IPS-15b (cell line): Measurements from ENCODE around the gene TMC7.
"Not testable (repeated sequence)": the region's sequence is repeated elsewhere in the genome, so short reads cannot be mapped to it uniquely, and the experiment has no call there.

Experiments used
- H3K27me3 ChIP-seq: one replicate; pipeline ENCODE4 v1.6.1; 2013; ENCODE audit warnings: low read length; ENCODE audit not compliant: control insufficient read depth, insufficient read depth
- H3K36me3 ChIP-seq: one replicate; pipeline ENCODE4 v1.6.1; 2013; ENCODE audit warnings: low read length; ENCODE audit not compliant: control insufficient read depth, insufficient read depth
- H3K4me1 ChIP-seq: one replicate; pipeline ENCODE4 v1.6.1; 2013; ENCODE audit warnings: mild to moderate bottlenecking, low read length; ENCODE audit not compliant: control insufficient read depth, insufficient read depth
- H3K4me3 ChIP-seq: one replicate; pipeline ENCODE4 v1.5.1; 2013; ENCODE audit warnings: low read depth, low read length
- H3K9ac ChIP-seq: one replicate; pipeline ENCODE4 v1.6.1; 2013; ENCODE audit warnings: low read depth, mild to moderate bottlenecking, low read length
- H3K9me3 ChIP-seq: one replicate; pipeline ENCODE4 v1.6.1; 2013; ENCODE audit warnings: mild to moderate bottlenecking, low read length; ENCODE audit not compliant: control insufficient read depth, insufficient read depth

The TMC7 gene

GRCh38 chr16:18985256-18985655 lies 1.5 kb downstream of the TMC7 start:
- not testable (repeated sequence) for H3K4me1 ChIP-seq, H3K9me3 ChIP-seq, H3K9ac ChIP-seq, H3K36me3 ChIP-seq, H3K4me3 ChIP-seq, H3K27me3 ChIP-seq

GRCh38 chr16:18991731-18992130 lies 8.0 kb downstream of the TMC7 start:
- H3K4me1 ChIP-seq, H3K36me3 ChIP-seq, H3K9me3 ChIP-seq, H3K9ac ChIP-seq, H3K27me3 ChIP-seq, H3K4me3 ChIP-seq: not testable (repeated sequence)

GRCh38 chr16:18993531-18993930 lies 9.8 kb downstream of the TMC7 start:
- H3K9me3 ChIP-seq, H3K4me1 ChIP-seq, H3K4me3 ChIP-seq, H3K36me3 ChIP-seq, H3K9ac ChIP-seq, H3K27me3 ChIP-seq: not testable (repeated sequence)

GRCh38 chr16:18994181-18994580 lies 10.4 kb downstream of the TMC7 start:
- H3K4me1 ChIP-seq, H3K27me3 ChIP-seq, H3K36me3 ChIP-seq, H3K4me3 ChIP-seq, H3K9me3 ChIP-seq, H3K9ac ChIP-seq: not testable (repeated sequence)

GRCh38 chr16:18995406-18995805 lies 11.7 kb downstream of the TMC7 start:
- H3K27me3 ChIP-seq, H3K36me3 ChIP-seq, H3K4me3 ChIP-seq, H3K9me3 ChIP-seq, H3K4me1 ChIP-seq, H3K9ac ChIP-seq: not testable (repeated sequence)

- not testable (repeated sequence) for H3K9ac ChIP-seq
Measured at GRCh38 chr16:18996536-18996935, 12.8 kb downstream of the TMC7 start.

GRCh38 chr16:18997001-18997400 lies 13.3 kb downstream of the TMC7 start:
- not testable (repeated sequence) for H3K4me1 ChIP-seq, H3K27me3 ChIP-seq, H3K9me3 ChIP-seq, H3K36me3 ChIP-seq, H3K4me3 ChIP-seq, H3K9ac ChIP-seq

More at GRCh38 chr16:18996536-18996935, 12.8 kb downstream of the TMC7 start:
- H3K4me3 ChIP-seq, H3K9me3 ChIP-seq, H3K36me3 ChIP-seq, H3K27me3 ChIP-seq, H3K4me1 ChIP-seq: not testable (repeated sequence)

- H3K9ac ChIP-seq, result no peak overlapping the region
- H3K4me1 ChIP-seq, result no peaks in the 10 kb centered on the region
- H3K9me3 ChIP-seq, result no peaks in the 10 kb centered on the region
- no peaks in the 10 kb centered on the region for H3K27me3 ChIP-seq
- no peak overlapping the region for H3K4me3 ChIP-seq
- no peaks in the 10 kb centered on the region for H3K36me3 ChIP-seq
Measured at GRCh38 chr16:18999045-18999393, 15.3 kb downstream of the TMC7 start.

GRCh38 chr16:19001788-19002187 lies 18.1 kb downstream of the TMC7 start:
- Histone ChIP-seq H3K27me3 (no peaks in the 10 kb centered on the region), H3K9ac (no peak overlapping the region), H3K4me3 (no peak overlapping the region), H3K36me3 (no peaks in the 10 kb centered on the region), H3K4me1 (peaks cover 9% of the 10 kb centered on the region), H3K9me3 (no peaks in the 10 kb centered on the region)

- H3K27me3 ChIP-seq, result no peaks in the 10 kb centered on the region
- peaks cover 11% of the 10 kb centered on the region for H3K4me1 ChIP-seq
- no peaks in the 10 kb centered on the region for H3K36me3 ChIP-seq
- no peak overlapping the region for H3K9ac ChIP-seq
- no peak overlapping the region for H3K4me3 ChIP-seq
- no peaks in the 10 kb centered on the region for H3K9me3 ChIP-seq
Measured at GRCh38 chr16:19003935-19004334, 20.2 kb downstream of the TMC7 start.

- Histone ChIP-seq H3K36me3 (no peaks in the 10 kb centered on the region), H3K4me3 (no peak overlapping the region), H3K9ac (no peak overlapping the region)
Measured at GRCh38 chr16:19005561-19006445, 22.1 kb downstream of the TMC7 start.

GRCh38 chr16:19006446-19007315 lies 22.9 kb downstream of the TMC7 start:
- H3K27me3 ChIP-seq, result no peaks in the 10 kb centered on the region
- H3K36me3 ChIP-seq, result no peaks in the 10 kb centered on the region
- no peak overlapping the region for H3K4me3 ChIP-seq
- no peaks in the 10 kb centered on the region for H3K9me3 ChIP-seq
- peaks cover 11% of the 10 kb centered on the region for H3K4me1 ChIP-seq
- H3K9ac ChIP-seq, result no peak overlapping the region

More at GRCh38 chr16:19005561-19006445, 22.1 kb downstream of the TMC7 start:
- no peaks in the 10 kb centered on the region for H3K9me3 ChIP-seq
- peaks cover 11% of the 10 kb centered on the region for H3K4me1 ChIP-seq
- H3K27me3 ChIP-seq, result no peaks in the 10 kb centered on the region
